CD14-positive monocyte (primary cell): ENCODE measurements around the gene KCNB1. TPM values are rescaled to one million over a fixed set of nuclear protein-coding genes. Genes with fewer than 3 reads are reported as not detected.

Source experiments
- DNase-seq, 3 donors: peaks; one replicate each; pipeline ENCODE4 v3.0.0-alpha.2; 2011 to 2022
- H2AFZ ChIP-seq: 2 replicates; pipeline ENCODE4 v1.6.0; 2012; ENCODE audit warnings: mild to moderate bottlenecking, low read depth, low read length, inconsistent platforms; ENCODE audit not compliant: insufficient read depth, poor library complexity, severe bottlenecking
- H3K27ac ChIP-seq, 2 donors: 1 replicate in 1 of 2; 2 replicates in 1 of 2; pipeline ENCODE4 v1.5.1; 2012 to 2013; ENCODE audit warnings: low read length in 2 of 2, control low read depth in 1 of 2, inconsistent platforms in 1 of 2, low read depth in 1 of 2, mild to moderate bottlenecking in 1 of 2
- H3K27me3 ChIP-seq, 2 donors: one replicate each; pipeline versions ENCODE4 v1.6.0 to v1.6.1; 2011 to 2013; ENCODE audit warnings: low read length in 2 of 2; ENCODE audit not compliant: control insufficient read depth in 2 of 2, insufficient read depth in 2 of 2
- H3K36me3 ChIP-seq, 2 donors: replicated peaks in 1 of 2; 1 replicate in 1 of 2; 2 replicates in 1 of 2; pipeline versions ENCODE4 v1.5.1 to v1.6.1; 2012 to 2013; ENCODE audit warnings: low read length in 2 of 2, control low read depth in 1 of 2, inconsistent platforms in 1 of 2, mild to moderate bottlenecking in 1 of 2; ENCODE audit not compliant: insufficient read depth in 2 of 2, control insufficient read depth in 1 of 2
- H3K4me1 ChIP-seq, 2 donors: 1 replicate in 1 of 2; 2 replicates in 1 of 2; pipeline versions ENCODE4 v1.5.1 to v1.6.1; 2012 to 2013; ENCODE audit warnings: low read length in 2 of 2, control low read depth in 1 of 2, inconsistent platforms in 1 of 2, mild to moderate bottlenecking in 1 of 2, moderate library complexity in 1 of 2; ENCODE audit not compliant: insufficient read depth in 2 of 2, control insufficient read depth in 1 of 2
- H3K4me2 ChIP-seq: replicated peaks from 2 replicates; pipeline ENCODE3; 2012; ENCODE audit warnings: low read length, moderate library complexity, mild to moderate bottlenecking; ENCODE audit not compliant: poor library complexity, severe bottlenecking; ENCODE audit errors: extremely low read depth
- H3K4me3 ChIP-seq, 3 experiments: fragments of 200-600 bp in 1 of 3; sonication (generic) in 1 of 3; replicated peaks in 1 of 3; 1 replicate in 2 of 3; 2 replicates in 1 of 3; pipeline ENCODE4 v1.5.1; 2011 to 2013; ENCODE audit warnings: low read length in 3 of 3, mild to moderate bottlenecking in 3 of 3, control low read depth in 2 of 3, low read depth in 2 of 3, inconsistent platforms in 1 of 3, moderate library complexity in 1 of 3
- H3K79me2 ChIP-seq: 2 replicates; pipeline ENCODE4 v1.6.0; 2012; ENCODE audit warnings: mild to moderate bottlenecking, control low read depth, inconsistent platforms, low read length, moderate library complexity; ENCODE audit not compliant: insufficient read depth
- H3K9ac ChIP-seq: 2 replicates; pipeline ENCODE4 v1.6.0; 2017; ENCODE audit warnings: low read length, mild to moderate bottlenecking; ENCODE audit not compliant: insufficient read depth, poor library complexity, severe bottlenecking
- H3K9me3 ChIP-seq, 2 donors: replicated peaks in 1 of 2; 1 replicate in 1 of 2; 2 replicates in 1 of 2; pipeline versions ENCODE4 v1.5.1 to v1.6.1; 2012 to 2013; ENCODE audit warnings: low read length in 2 of 2, control low read depth in 1 of 2; ENCODE audit not compliant: control insufficient read depth in 1 of 2, insufficient read depth in 1 of 2
- H4K20me1 ChIP-seq: 2 replicates; pipeline ENCODE4 v1.6.0; 2012; ENCODE audit warnings: mild to moderate bottlenecking, low read length, control low read depth, moderate library complexity; ENCODE audit not compliant: insufficient read depth
- H3K27ac Mint-ChIP-seq, 7 donors: one replicate each; pipeline ENCODE4 v1.8.0; 2020; ENCODE audit warnings: mild to moderate bottlenecking in 7 of 7, mixed read lengths in 7 of 7, moderate library complexity in 6 of 7, inconsistent platforms in 2 of 7
- H3K27me3 Mint-ChIP-seq, 3 donors: one replicate each; pipeline ENCODE4 v1.8.0; 2021 to 2022; ENCODE audit warnings: low read depth in 3 of 3, mild to moderate bottlenecking in 3 of 3, mixed read lengths in 3 of 3, moderate library complexity in 3 of 3, inconsistent platforms in 1 of 3
- H3K36me3 Mint-ChIP-seq, 2 donors: one replicate each; pipeline ENCODE4 v1.8.0; 2020; ENCODE audit warnings: mixed read lengths in 2 of 2, inconsistent platforms in 1 of 2, mild to moderate bottlenecking in 1 of 2
- H3K4me1 Mint-ChIP-seq: one replicate; pipeline ENCODE4 v1.8.0; 2020; ENCODE audit warnings: mild to moderate bottlenecking, mixed read lengths
- H3K4me3 Mint-ChIP-seq, 2 donors: one replicate each; pipeline ENCODE4 v1.8.0; 2020; ENCODE audit warnings: mild to moderate bottlenecking in 2 of 2, mixed read lengths in 2 of 2, moderate library complexity in 1 of 2
- H3K9me3 Mint-ChIP-seq, 7 donors: one replicate each; pipeline ENCODE4 v1.8.0; 2020 to 2022; ENCODE audit warnings: mixed read lengths in 7 of 7, mild to moderate bottlenecking in 6 of 7, moderate library complexity in 6 of 7, inconsistent platforms in 2 of 7
- CTCF ChIP-seq: fragments of 200-600 bp; IDR thresholded peaks from one replicate; pipeline ENCODE4 v1.8.0; 2022; ENCODE audit warnings: antibody characterized with exemption, mild to moderate bottlenecking
- WGBS: methylation state at CpG from one replicate; pipeline ENCODE4 v1.1.5; 2013; ENCODE audit warnings: missing lambda C conversion rate; ENCODE audit not compliant: insufficient coverage; 5-methylcytosine and 5-hydroxymethylcytosine counted together
- intact Hi-C, 2 donors: fragments of 100-400 bp; cut with micrococcal nuclease; formaldehyde crosslinking; loops; one replicate each; pipeline versions ENCODE4 v1.15.0 to v1.15.1; 2023
- polyA plus RNA-seq, 3 donors: library from polyadenylated mRNA; depleted of rRNA in 1 of 3; unstranded in 2 of 3; stranded (reverse) in 1 of 3; fragments of 300-500 nt in 2 of 3; fragments of >200 nt in 1 of 3; fragmentation: Illumina TruSeq in 2 of 3; gene quantifications; 1 replicate in 2 of 3; 2 replicates in 1 of 3; pipeline ENCODE4 v1.2.3, GENCODE V29; 2012 to 2021

The KCNB1 gene
- polyA plus RNA-seq, 3 donors: not detected

- Mint-ChIP-seq H3K4me1 (peaks cover 2% of the 10 kb centered on the region), H3K27me3 (peaks cover 7 to 20% (median 10%) of the 10 kb centered on the region in 3 donors), H3K36me3 (no peaks in the 10 kb centered on the region), H3K4me3 (no peak overlapping the region), H3K27ac (no peak overlapping the region), H3K9me3 (peaks cover 0 to 6% (median 2%) of the 10 kb centered on the region in 7 donors)
- H3K4me1 ChIP-seq: no peaks in the 10 kb centered on the region
- no peaks in the 10 kb centered on the region for H3K27me3 ChIP-seq
- peaks cover 0 to 4% of the 10 kb centered on the region in 2 donors for H3K9me3 ChIP-seq
- no peak for TF ChIP-seq CTCF
- no peak overlapping the region for H3K9ac ChIP-seq
- no peak overlapping the region for H3K4me3 ChIP-seq
- DNase-seq: no peak
- H4K20me1 ChIP-seq: no peaks in the 10 kb centered on the region
- WGBS: 53% methylated on average over 6 of the region's 6 CpGs
- no peak overlapping the region for H3K27ac ChIP-seq
- intact Hi-C loops: no loop called here
- no peak overlapping the region for H3K4me2 ChIP-seq
- no peaks in the 10 kb centered on the region for H3K79me2 ChIP-seq
- no peak overlapping the region for H2AFZ ChIP-seq
- H3K36me3 ChIP-seq: no peaks in the 10 kb centered on the region
Observed at GRCh38 chr20:49386848-49387580, 95.5 kb downstream of the KCNB1 start.

- no peak overlapping the region for H3K9ac ChIP-seq
- no peaks in the 10 kb centered on the region for H3K36me3 ChIP-seq
- no peaks in the 10 kb centered on the region for H3K79me2 ChIP-seq
- H3K4me3 ChIP-seq: no peak overlapping the region
- intact Hi-C loops: no loop called here
- 60% methylated on average over 1 of the region's 1 CpG for WGBS
- Mint-ChIP-seq H3K36me3 (no peaks in the 10 kb centered on the region), H3K27me3 (peaks cover 7 to 15% (median 9%) of the 10 kb centered on the region in 3 donors), H3K4me1 (peaks cover 2% of the 10 kb centered on the region), H3K4me3 (no peak overlapping the region), H3K9me3 (peaks cover 0 to 6% (median 2%) of the 10 kb centered on the region in 7 donors), H3K27ac (no peak overlapping the region)
- TF ChIP-seq CTCF: no peak
- no peak overlapping the region for H2AFZ ChIP-seq
- no peak overlapping the region for H3K27ac ChIP-seq
- no peaks in the 10 kb centered on the region for H3K4me1 ChIP-seq
- H3K4me2 ChIP-seq: no peak overlapping the region
- H3K9me3 ChIP-seq: peaks cover 0 to 4% of the 10 kb centered on the region in 2 donors
- H3K27me3 ChIP-seq: no peaks in the 10 kb centered on the region
- peak in 2 of 3 donors; percentile 13 to 25 for DNase-seq
- H4K20me1 ChIP-seq: no peaks in the 10 kb centered on the region
Observed at GRCh38 chr20:49385465-49385864, 97.0 kb downstream of the KCNB1 start.
